ENCODE results near the gene SDHB. TPM values are rescaled to one million over a fixed set of nuclear protein-coding genes. Genes with fewer than 3 reads are reported as not detected.

The SDHB gene
- total RNA-seq, 2 experiments from 2014 or later = 151 to 155 TPM

DNA sequence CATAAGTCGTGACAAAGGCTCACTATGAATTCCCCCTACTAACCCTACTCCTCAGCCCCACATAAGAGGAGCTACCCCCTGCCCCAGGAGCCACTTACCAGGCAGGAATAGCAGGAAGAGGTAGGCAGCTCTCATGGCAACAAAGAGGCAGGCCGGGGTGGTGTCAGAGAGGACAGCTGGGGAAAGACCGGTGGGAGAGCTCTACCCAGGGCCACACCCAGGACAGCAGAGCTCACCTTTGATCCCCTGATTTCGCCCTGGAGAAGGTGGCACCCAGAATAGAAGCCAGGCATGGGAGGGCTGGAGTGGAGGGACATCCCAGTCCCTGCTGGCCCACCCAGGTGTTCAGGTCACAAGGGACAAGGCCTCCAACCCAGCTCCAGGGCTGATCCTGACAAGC, 75.7 kb downstream of the SDHB start:
- POLR2A ChIA-PET = no interaction called here
- CTCF ChIA-PET = no interaction called here

- POLR2A ChIA-PET = no interaction called here
- CTCF ChIA-PET = no interaction called here
Measured at GRCh38 chr1:16977377-16977776, 76.5 kb downstream of the SDHB start.

DNA sequence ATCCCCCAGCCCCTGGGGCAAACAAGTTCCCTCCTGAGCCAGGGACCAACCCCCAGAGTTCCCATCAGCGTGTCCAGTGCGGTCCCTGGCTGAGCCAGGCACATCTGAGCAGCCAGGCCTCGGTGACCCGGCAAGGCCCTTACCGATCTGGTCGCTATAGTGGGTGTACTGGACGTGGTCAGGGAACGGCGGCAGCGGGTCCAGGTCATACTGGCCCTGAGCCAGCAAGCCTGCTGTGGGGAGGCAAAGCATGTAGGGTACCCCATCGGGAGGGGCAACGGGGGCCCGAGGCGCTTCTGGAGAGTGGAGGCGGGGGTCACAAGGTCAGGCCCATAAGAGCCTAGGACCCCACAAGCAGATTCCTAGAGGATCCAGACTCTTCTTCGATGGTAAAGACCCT, 76.9 kb downstream of the SDHB start:
- CTCF ChIA-PET = no interaction called here
- POLR2A ChIA-PET = no interaction called here

DNA sequence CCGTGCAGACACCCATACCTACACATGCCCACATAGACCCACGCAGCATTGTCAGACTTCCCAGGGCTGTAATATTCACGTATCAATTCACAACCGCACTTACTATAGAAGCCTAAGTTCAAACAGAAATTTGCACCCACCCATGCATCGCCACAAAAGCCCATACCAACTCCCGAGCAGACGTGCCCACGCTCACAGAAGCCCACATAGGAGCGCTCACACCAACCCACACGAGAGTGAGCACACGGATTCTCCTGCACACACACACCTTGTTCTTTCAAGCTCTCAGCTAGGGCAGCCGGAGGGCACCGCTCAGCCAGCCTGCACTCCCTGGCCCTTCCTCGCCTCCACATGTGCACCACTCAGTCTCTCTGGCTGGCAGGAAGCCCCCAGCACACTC, 78.0 kb downstream of the SDHB start:
- ChIA-PET CTCF (no interaction called here), POLR2A (no interaction called here)

GRCh38 chr1:16975211-16975610, 78.6 kb downstream of the SDHB start:
- CTCF ChIA-PET = no interaction called here
- POLR2A ChIA-PET = no interaction called here

DNA sequence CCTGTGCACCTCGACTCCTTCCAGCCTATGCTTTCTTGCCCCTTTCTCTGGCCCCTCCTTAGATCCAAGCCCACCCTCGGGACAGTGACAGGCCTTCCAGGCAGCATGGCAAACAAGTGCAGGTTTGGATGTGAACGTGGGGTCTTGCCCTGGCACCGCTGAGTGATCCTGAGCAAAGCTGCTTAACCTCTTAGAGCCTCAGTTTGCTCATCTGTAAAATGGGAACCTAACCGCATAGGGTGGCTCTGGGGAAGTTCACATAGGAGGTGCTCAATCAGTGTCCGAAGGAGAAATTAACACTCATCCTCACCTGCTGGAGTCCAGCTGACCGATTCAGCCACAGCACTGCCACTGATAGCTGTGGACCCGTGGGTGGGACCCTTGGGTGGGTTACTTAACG, 80.6 kb downstream of the SDHB start:
- ChIA-PET POLR2A (no interaction called here), CTCF (no interaction called here)

DNA sequence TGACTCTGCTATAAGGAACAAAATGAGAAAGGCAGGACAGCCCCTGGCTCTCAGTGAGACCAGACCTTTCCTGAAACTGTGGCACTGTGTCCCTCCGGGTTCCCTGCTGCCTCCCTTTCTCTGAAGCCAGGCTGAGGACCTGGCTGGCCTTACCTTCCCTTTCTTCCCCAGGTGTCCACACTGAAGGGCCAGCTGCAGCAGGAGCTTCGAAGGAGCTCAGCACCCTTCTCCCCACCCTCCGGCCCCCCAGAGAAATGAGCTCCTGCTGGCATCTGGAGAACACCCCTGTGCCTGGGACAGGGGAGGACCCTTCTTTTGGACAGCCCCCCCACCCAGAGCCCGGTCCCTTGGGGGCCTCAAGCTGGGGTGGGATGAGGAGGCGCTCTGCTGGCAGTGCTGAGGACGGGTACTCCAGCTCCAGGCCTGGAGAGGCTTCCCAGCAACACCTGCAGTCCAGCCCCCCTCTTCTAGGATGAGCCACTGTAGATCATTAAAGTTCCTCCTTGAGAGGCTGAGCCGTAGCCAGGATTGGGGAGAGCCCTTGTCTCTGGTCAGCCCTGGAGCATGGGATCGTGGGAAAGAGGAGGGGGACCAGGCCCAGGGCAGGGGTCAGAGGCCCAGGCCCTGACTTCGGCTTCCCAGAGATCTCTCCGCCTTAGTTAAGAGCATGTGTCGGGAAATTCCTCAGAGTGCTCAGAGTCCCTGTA, 81.5 kb downstream of the SDHB start:
- POLR2A ChIA-PET = no interaction called here
- CTCF ChIA-PET = no interaction called here

DNA sequence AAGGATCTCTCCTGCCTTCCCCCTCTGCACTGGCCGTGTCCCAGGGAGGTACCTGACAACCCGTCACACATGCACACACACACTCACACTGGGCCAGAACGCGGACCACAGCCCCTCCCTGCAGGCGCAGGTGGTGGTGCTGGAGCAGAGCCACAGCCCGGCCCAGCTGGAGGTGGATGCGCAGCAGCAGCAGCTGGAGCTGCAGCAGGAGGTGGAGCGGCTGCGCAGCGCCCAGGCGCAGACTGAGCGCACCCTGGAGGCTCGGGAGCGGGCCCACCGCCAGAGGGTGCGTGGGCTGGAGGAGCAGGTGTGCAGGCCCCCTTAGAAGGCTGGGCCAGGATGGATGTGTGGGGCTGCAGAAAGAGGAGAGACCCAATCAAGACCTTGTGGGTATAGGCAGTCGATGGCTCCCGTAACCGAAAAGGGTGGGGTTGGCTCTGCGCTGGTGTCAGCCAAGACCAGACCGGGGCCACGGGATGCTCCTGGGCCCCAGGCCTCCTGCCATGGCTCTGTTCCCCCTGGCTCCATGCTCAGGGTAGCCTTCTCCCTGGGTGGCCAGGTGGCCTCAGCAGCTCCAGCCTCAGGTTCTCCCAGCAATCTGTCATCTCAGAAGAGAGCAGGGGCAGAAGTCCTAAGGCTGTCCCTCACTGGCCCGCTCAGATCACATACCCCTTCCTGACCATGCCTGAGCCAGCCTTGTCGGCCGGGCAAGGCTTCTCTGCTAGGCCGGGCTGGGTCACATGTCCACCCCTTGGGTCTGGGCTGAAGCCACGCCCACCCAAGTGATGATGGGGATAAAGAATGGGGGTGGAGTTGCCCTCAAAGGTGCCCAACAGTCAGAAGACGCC, 82.3 kb downstream of the SDHB start:
- ChIA-PET CTCF (no interaction called here), POLR2A (no interaction called here)

DNA sequence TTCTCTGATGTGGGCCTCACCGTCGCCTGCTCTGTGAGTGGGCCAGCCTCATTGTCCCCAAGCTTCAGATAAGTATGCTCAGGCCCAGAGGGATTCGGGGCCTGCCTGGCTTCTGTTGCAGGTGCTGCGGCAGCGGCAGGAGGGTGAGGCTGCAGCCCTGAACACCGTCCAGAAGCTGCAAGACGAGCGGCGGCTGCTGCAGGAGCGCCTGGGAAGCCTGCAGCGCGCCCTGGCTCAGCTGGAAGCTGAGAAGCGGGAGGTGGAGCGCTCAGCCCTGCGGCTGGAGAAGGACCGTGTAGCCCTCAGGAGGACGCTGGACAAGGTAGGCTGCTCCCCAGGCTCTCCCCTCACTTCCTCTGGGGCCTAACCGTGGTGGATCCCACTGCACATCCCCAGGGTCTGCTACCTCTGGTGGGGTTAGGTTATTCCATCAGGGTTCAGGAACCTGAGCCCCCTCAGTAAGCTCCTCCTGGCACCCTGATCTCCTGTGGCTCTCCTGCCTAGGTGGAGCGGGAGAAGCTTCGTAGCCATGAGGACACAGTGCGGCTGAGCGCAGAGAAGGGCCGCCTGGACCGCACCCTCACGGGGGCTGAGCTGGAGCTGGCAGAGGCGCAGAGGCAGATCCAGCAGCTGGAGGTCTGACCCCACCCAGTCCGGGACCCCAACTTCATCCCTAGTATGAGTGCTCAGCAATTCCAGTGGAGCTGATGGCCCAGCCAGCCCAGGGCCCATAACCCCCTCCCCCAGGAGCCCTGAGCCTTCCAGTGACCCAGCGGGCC, 83.5 kb downstream of the SDHB start:
- ChIA-PET POLR2A (no interaction called here), CTCF (no interaction called here)

GRCh38 chr1:16969651-16970050, 84.2 kb downstream of the SDHB start:
- POLR2A ChIA-PET = no interaction called here
- CTCF ChIA-PET = no interaction called here

DNA sequence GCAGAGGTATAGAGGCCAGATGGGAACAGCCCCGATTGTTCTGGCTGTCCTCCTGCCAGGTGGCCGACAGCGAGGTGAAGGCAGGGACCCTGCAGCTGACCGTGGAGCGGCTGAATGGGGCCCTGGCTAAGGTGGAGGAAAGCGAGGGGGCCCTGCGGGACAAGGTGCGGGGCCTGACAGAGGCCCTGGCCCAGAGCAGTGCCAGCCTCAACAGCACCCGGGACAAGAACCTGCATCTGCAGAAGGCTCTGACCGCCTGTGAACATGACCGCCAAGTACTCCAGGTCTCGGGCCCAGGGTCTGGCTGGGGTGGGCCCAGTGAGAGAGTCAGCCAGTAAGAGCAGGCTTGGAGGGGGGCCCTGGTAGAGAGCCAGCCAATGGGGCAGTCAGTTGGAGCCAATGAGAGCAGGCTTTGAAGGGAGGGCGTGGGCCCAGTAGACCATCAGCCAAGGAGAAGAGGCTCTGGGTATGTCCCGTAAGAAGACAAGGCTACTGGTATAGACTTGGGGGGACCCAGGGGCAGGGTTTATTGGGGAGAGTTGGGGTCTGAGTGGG, 84.7 kb downstream of the SDHB start:
- ChIA-PET POLR2A (no interaction called here), CTCF (no interaction called here)

Other genes starting within 250 kb of the SDHB start
- gene RNU1-2, start 158.1 kb downstream of the SDHB start, total RNA-seq = 1,000 to 10,000 TPM in 1 of 2 experiments, 100 to 1,000 TPM in 1; 907 to 1,003 TPM
- 10 to 100 TPM; 20.4 to 21.4 TPM for gene CROCC, start 132.1 kb downstream of the SDHB start, total RNA-seq
- not detected for gene MFAP2, start 73.4 kb downstream of the SDHB start, total RNA-seq
- 10 to 100 TPM; 41.3 to 46.9 TPM for gene ATP13A2, start 42.1 kb downstream of the SDHB start, total RNA-seq
- not detected for gene PADI2, start 65.4 kb upstream of the SDHB start, total RNA-seq
- not detected for gene PADI1, start 151.1 kb upstream of the SDHB start, total RNA-seq
- gene PADI3, start 195.1 kb upstream of the SDHB start, total RNA-seq = not detected